HG03103 (cell line): Measurements from ENCODE around the gene PLCXD1.
"Not testable (repeated sequence)": the region's sequence is repeated elsewhere in the genome, so short reads cannot be mapped to it uniquely, and the experiment has no call there.

Experiments
- ATAC-seq: cut with Tn5 transposase; IDR thresholded peaks from one replicate; pipeline ENCODE4 v1.9.1; 2021; ENCODE audit warnings: low read depth; ENCODE audit not compliant: unreplicated experiment

PLCXD1 gene

GRCh38 chrX:314781-315595, 33.8 kb downstream of the PLCXD1 start:
- ATAC-seq, result no peak

- ATAC-seq, result no peak
Observed at GRCh38 chrX:316351-317325, 35.5 kb downstream of the PLCXD1 start.

- ATAC-seq, result no peak
Observed at GRCh38 chrX:317424-318067, 36.4 kb downstream of the PLCXD1 start.

- ATAC-seq, result peak; percentile 50
Observed at GRCh38 chrX:318068-318738, 37.0 kb downstream of the PLCXD1 start.

- peak; percentile 64 for ATAC-seq
Observed at GRCh38 chrX:318739-319578, 37.8 kb downstream of the PLCXD1 start, which contains the start of gene GTPBP6. TSS of gene GTPBP6 (minus strand) at chrX:318796. CDS start at chrX:318787, 9 bp downstream.

- no peak for ATAC-seq
Observed at GRCh38 chrX:319579-320125, 38.5 kb downstream of the PLCXD1 start.

- no peak for ATAC-seq
Observed at GRCh38 chrX:320126-320783, 39.1 kb downstream of the PLCXD1 start.

GRCh38 chrX:323721-324628, 42.8 kb downstream of the PLCXD1 start:
- ATAC-seq, result no peak

- ATAC-seq, result not testable (repeated sequence)
Observed at GRCh38 chrX:324664-325063, 43.5 kb downstream of the PLCXD1 start.

GRCh38 chrX:327660-328126, 46.5 kb downstream of the PLCXD1 start:
- ATAC-seq, result no peak

- ATAC-seq, result no peak
Observed at GRCh38 chrX:329291-329910, 48.2 kb downstream of the PLCXD1 start.

- not testable (repeated sequence) for ATAC-seq
Observed at GRCh38 chrX:330141-330725, 49.1 kb downstream of the PLCXD1 start.

- ATAC-seq, result no peak
Observed at GRCh38 chrX:330726-331150, 49.6 kb downstream of the PLCXD1 start.

GRCh38 chrX:331151-331824, 50.1 kb downstream of the PLCXD1 start:
- ATAC-seq, result no peak

- ATAC-seq, result no peak
Observed at GRCh38 chrX:331825-332495, 50.8 kb downstream of the PLCXD1 start.

GRCh38 chrX:332496-332860, 51.3 kb downstream of the PLCXD1 start:
- ATAC-seq, result no peak
